GM12878 (cell line): ENCODE results near the gene ATP6V0E2. TPM values are rescaled to one million over a fixed set of nuclear protein-coding genes. Genes with fewer than 3 reads are reported as not detected.

ENCODE experiments used
- ATAC-seq: fragments of 200-7000 bp; cut with Tn5 transposase; 3 replicates; pipeline ENCODE4 v1.9.1; 2020; ENCODE audit warnings: mild to moderate bottlenecking, moderate library complexity
- BruUV-seq: library from RNA; stranded (reverse); fragments of 400-500 nt; replicated peaks from 2 replicates; lab custom pipeline; 2021; lab: Mats Ljungman, UMichigan
- CTCF ChIA-PET: fragments of 300-600 bp; sonication (Branson Sonifier 250); formaldehyde crosslinking; extraction: SDS; loops from one replicate; lab custom pipeline; 2021; ENCODE audit warnings: inconsistent platforms; lab: Yijun Ruan, JAX
- POLR2A ChIA-PET: fragments of 350-600 bp; formaldehyde crosslinking; extraction: SDS; loops from one replicate; lab custom pipeline; 2021; ENCODE audit warnings: inconsistent platforms; lab: Charles Lee
- RAD21 ChIA-PET: fragments of 300-600 bp; sonication (Branson Sonifier 250); formaldehyde crosslinking; loops from one replicate; lab custom pipeline; 2023; ENCODE audit warnings: antibody characterized with exemption; ENCODE audit not compliant: unreplicated experiment; lab: Charles Lee
- SMC1A ChIA-PET: fragments of 300-600 bp; sonication (Branson Sonifier 250); formaldehyde crosslinking; loops from one replicate; lab custom pipeline; 2023; ENCODE audit not compliant: unreplicated experiment, uncharacterized antibody; lab: Charles Lee
- DNase-seq: peaks from one replicate; pipeline ENCODE4 v3.0.0-alpha.2; 2011; ENCODE audit warnings: low read depth, low spot score
- FAIRE-seq: peaks from 3 replicates; lab custom pipeline; 2011; peaks lifted over from hg19 to GRCh38; lab: Jason Lieb, UNC
- H2AFZ ChIP-seq: 2 replicates; pipeline ENCODE4 v1.6.0; 2011; ENCODE audit warnings: low read depth, low read length, control low read depth; ENCODE audit not compliant: control insufficient read depth
- H3K27ac ChIP-seq: 2 replicates; pipeline ENCODE4 v1.5.1; 2011; ENCODE audit warnings: control low read depth; ENCODE audit not compliant: control insufficient read depth, insufficient read depth
- H3K27me3 ChIP-seq, 2 experiments: replicated peaks in 1 of 2; 2 replicates each; pipeline versions ENCODE4 v1.6.0 to v1.6.1; 2011; ENCODE audit warnings: low read length in 1 of 2; ENCODE audit not compliant: control insufficient read depth in 2 of 2, insufficient read depth in 2 of 2
- H3K36me3 ChIP-seq, 2 experiments: 2 replicates each; pipeline ENCODE4 v1.5.1; 2011; ENCODE audit warnings: low read length in 1 of 2; ENCODE audit not compliant: control insufficient read depth in 2 of 2, insufficient read depth in 2 of 2
- H3K4me1 ChIP-seq: 2 replicates; pipeline ENCODE4 v1.6.1; 2011; ENCODE audit warnings: mild to moderate bottlenecking, low read length, moderate library complexity, mixed read lengths; ENCODE audit not compliant: control insufficient read depth, insufficient read depth
- H3K4me2 ChIP-seq: 2 replicates; pipeline ENCODE4 v1.6.0; 2011; ENCODE audit warnings: control low read depth; ENCODE audit not compliant: control insufficient read depth, insufficient read depth
- H3K4me3 ChIP-seq: fragments of 200-600 bp; sonication (generic); 2 replicates; pipeline ENCODE4 v1.5.1; 2016
- H3K79me2 ChIP-seq: 2 replicates; pipeline ENCODE4 v1.6.0; 2011; ENCODE audit warnings: low read length; ENCODE audit not compliant: control insufficient read depth, insufficient read depth
- H3K9ac ChIP-seq: 2 replicates; pipeline ENCODE4 v1.8.0; 2011; ENCODE audit warnings: low read length, control low read depth, mixed read lengths; ENCODE audit not compliant: control insufficient read depth, insufficient read depth
- H3K9me3 ChIP-seq: replicated peaks from 3 replicates; pipeline ENCODE4 v1.5.1; 2011; ENCODE audit warnings: mild to moderate bottlenecking, low read length; ENCODE audit not compliant: control insufficient read depth, insufficient read depth
- H4K20me1 ChIP-seq: 2 replicates; pipeline ENCODE4 v1.6.0; 2011; ENCODE audit not compliant: control insufficient read depth, insufficient read depth
- ETV6 ChIP-seq, 2 experiments: fragments of 450-650 bp in 1 of 2; IDR thresholded peaks in 1 of 2; conservative IDR thresholded peaks in 1 of 2; 2 replicates each; pipeline ENCODE4 v1.6.1; 2014; ENCODE audit warnings: antibody characterized with exemption in 1 of 2, borderline replicate concordance in 1 of 2, low read depth in 1 of 2, mild to moderate bottlenecking in 1 of 2, moderate library complexity in 1 of 2
- FOXM1 ChIP-seq: IDR thresholded peaks from 2 replicates; pipeline ENCODE4 v1.6.1; 2012; ENCODE audit warnings: low read depth, mild to moderate bottlenecking, inconsistent platforms, low read length, moderate library complexity
- HCFC1 ChIP-seq: fragments of 150-350 bp; IDR thresholded peaks from 2 replicates; pipeline ENCODE4 v1.6.1; 2014; ENCODE audit warnings: low read length
- PAX5 ChIP-seq: IDR thresholded peaks from 2 replicates; pipeline ENCODE4 v1.6.1; 2011; ENCODE audit warnings: low read depth, low read length, borderline replicate concordance
- ZNF622 ChIP-seq: fragments of 450-650 bp; IDR thresholded peaks from 2 replicates; pipeline ENCODE4 v1.6.1; 2017; ENCODE audit warnings: mild to moderate bottlenecking, inconsistent platforms
- WGBS: methylation state at CpG from one replicate; pipeline ENCODE4 v1.1.6; 2016; ENCODE audit warnings: low lambda C conversion rate; ENCODE audit not compliant: insufficient replicate concordance, insufficient coverage; ENCODE audit errors: missing lambda C conversion rate; 5-methylcytosine and 5-hydroxymethylcytosine counted together
- in situ Hi-C: fragments of 300-500 bp; cut with MboI; formaldehyde crosslinking; loops from 9 replicates; pipeline ENCODE4 v1.14.3; 2018; ENCODE audit warnings: mixed read lengths
- intact Hi-C: fragments of 100-400 bp; cut with micrococcal nuclease; formaldehyde crosslinking; loops from one replicate; pipeline ENCODE4 v1.14.2; 2022; ENCODE audit not compliant: unreplicated experiment
- polyA plus RNA-seq, 11 experiments: library from polyadenylated mRNA; depleted of rRNA in 4 of 11; unstranded in 6 of 11; stranded (reverse) in 5 of 11; fragments of >200 nt; fragmentation: Nextera tagmentation in 4 of 11; fragmentation: Illumina TruSeq in 1 of 11; extraction: Ambion mirVana in 4 of 11; extraction: Trizol in 1 of 11; gene quantifications; 1 replicate in 1 of 11; 2 replicates in 10 of 11; pipeline versions ENCODE4 v1.2.1 to v1.2.3, GENCODE V29; 2011 to 2016; ENCODE audit warnings: inconsistent platforms in 2 of 11, missing spikeins in 2 of 11, low read depth in 1 of 11
- total RNA-seq, 4 experiments: library from RNA; depleted of rRNA in 3 of 4; stranded (reverse); fragments of >200 nt in 3 of 4; fragmentation: Illumina TruSeq in 1 of 4; extraction: Trizol in 1 of 4; gene quantifications; 2 replicates each; pipeline versions ENCODE4 v1.2.1 to v1.2.3, GENCODE V29; 2013 to 2021
- TF ChIP-seq, protein P1 (sequence below): fragments of 450-650 bp; IDR thresholded peaks from 2 replicates; pipeline ENCODE4 v1.6.1; 2014; ENCODE audit warnings: mild to moderate bottlenecking

ATP6V0E2 gene
- total and polyA plus RNA-seq, 10 of the 15 experiments (the other 5 are each of a cell fraction or from before 2014, with no cell fraction given), result 1.5 to 54.7 (median 27.6) TPM

DNA sequence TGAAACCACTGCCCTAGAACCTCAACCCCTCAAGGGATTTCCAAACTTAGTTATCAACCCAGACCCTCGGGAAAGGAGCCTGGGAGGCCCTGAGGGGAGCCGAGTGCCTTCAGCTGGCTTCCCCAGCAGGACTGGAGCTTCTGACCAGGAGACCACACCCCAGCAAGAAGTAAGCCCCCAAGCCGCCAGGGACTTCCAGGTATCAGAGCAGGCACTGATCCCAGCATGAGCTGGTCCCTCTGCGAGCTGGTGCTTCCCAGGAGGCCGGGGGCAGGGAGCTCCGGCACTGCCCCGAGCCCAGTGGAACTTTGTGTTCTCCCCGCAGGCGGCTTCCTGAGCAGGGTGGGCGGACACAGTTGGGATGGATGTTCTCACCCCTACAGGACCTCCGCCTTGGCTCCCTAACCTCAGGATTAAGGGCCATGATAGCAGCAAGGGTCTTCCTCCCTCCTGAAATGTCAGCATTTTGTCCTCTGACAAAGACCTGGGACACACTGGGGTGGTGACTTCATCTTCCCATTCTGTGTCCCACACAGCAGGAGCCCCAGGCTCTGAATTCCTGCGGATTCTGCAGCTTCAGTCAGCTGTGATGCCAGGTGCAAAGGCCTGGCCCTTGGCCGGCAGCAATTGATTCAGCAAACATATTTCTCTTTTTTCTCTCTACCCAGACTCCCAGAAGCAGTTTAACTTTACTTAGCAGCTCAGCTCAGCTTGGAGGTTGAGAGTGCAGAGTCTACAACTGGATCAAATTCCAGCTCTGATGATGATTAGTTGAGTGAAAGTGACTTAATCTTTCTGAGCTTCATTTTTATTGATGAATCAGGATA, 11.6 kb downstream of the ATP6V0E2 start:
- POLR2A ChIA-PET, result no interaction called here
- ATAC-seq (no peak), DNase-seq (no peak), FAIRE-seq (no peak)
- Histone ChIP-seq H3K79me2 (no peaks in the 10 kb centered on the region), H3K27ac (no peak overlapping the region), H3K36me3 (no peaks in the 10 kb centered on the region), H3K4me3 (no peak overlapping the region), H2AFZ (no peak overlapping the region), H3K27me3 (no peaks in the 10 kb centered on the region), H3K9ac (no peak overlapping the region), H3K4me2 (no peak overlapping the region), H4K20me1 (no peaks in the 10 kb centered on the region), H3K9me3 (no peaks in the 10 kb centered on the region), H3K4me1 (no peaks in the 10 kb centered on the region)
- in situ Hi-C loops, result no loop called here
- RAD21 ChIA-PET, result no interaction called here
- no TSS peak for BruUV-seq
- intact Hi-C loops, result no loop called here
- SMC1A ChIA-PET, result interaction anchor here (0.5 to 1.3 kb wide), 2 partner anchors 46 to 79 kb away, joined by 3 read pairs; no protein-coding TSS in a partner anchor
- CTCF ChIA-PET, result no interaction called here
- 68% methylated on average over 13 of the region's 13 CpGs for WGBS
- no peak for TF ChIP-seq HCFC1
- TF ChIP-seq FOXM1, result no peak
- TF ChIP-seq ETV6 (conservative IDR thresholded peaks at IDR 0.05 in 1 of 2, IDR thresholded peaks at IDR 0.05 in 1 of 2; ENCODE audit: borderline replicate concordance in 1 of 2, low read depth in 1 of 2), result no peak
- no peak for TF ChIP-seq PAX5
- TF ChIP-seq ZNF622, result no peak
- TF ChIP-seq, protein P1, sequence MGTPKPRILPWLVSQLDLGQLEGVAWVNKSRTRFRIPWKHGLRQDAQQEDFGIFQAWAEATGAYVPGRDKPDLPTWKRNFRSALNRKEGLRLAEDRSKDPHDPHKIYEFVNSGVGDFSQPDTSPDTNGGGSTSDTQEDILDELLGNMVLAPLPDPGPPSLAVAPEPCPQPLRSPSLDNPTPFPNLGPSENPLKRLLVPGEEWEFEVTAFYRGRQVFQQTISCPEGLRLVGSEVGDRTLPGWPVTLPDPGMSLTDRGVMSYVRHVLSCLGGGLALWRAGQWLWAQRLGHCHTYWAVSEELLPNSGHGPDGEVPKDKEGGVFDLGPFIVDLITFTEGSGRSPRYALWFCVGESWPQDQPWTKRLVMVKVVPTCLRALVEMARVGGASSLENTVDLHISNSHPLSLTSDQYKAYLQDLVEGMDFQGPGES, result no peak
- TF ChIP-seq, all 136 proteins: peak for 0
